Activated CD4-positive, alpha-beta memory T cell treated with anti-CD3 and anti-CD28 coated beads, Interleukin-2, amount 10 ng/mL, durations not matched to agents 7 days and 5 days (primary cell): ENCODE results near the gene DYNLT5. TPM values are rescaled to one million over a fixed set of nuclear protein-coding genes. Genes with fewer than 3 reads are reported as not detected.
A peak's percentile ranks its signal among the peaks of the same experiment; 100 is the strongest.

Experiments used
- CTCF ChIA-PET: fragments of 350-600 bp; sonication (Branson Sonifier 250); formaldehyde crosslinking; loops from one replicate; lab custom pipeline; 2021; ENCODE audit warnings: antibody characterized with exemption, inconsistent platforms; lab: Charles Lee
- POLR2A ChIA-PET: fragments of 350-600 bp; sonication (Branson Sonifier 250); formaldehyde crosslinking; loops from one replicate; lab custom pipeline; 2021; ENCODE audit warnings: antibody characterized with exemption; lab: Charles Lee
- DNase-seq: peaks from one replicate; pipeline ENCODE4 v3.0.0-alpha.2; 2020
- H3K27ac Mint-ChIP-seq: one replicate; pipeline ENCODE4 v1.8.0; 2021; ENCODE audit warnings: mild to moderate bottlenecking, mixed read lengths
- H3K27me3 Mint-ChIP-seq: one replicate; pipeline ENCODE4 v1.8.0; 2021; ENCODE audit warnings: mixed read lengths
- H3K36me3 Mint-ChIP-seq: one replicate; pipeline ENCODE4 v1.8.0; 2021; ENCODE audit warnings: low read depth, mixed read lengths
- H3K4me1 Mint-ChIP-seq: one replicate; pipeline ENCODE4 v1.8.0; 2021; ENCODE audit warnings: mixed read lengths
- H3K4me3 Mint-ChIP-seq: one replicate; pipeline ENCODE4 v1.8.0; 2021; ENCODE audit warnings: mild to moderate bottlenecking, mixed read lengths
- H3K9me3 Mint-ChIP-seq: one replicate; pipeline ENCODE4 v1.8.0; 2021; ENCODE audit warnings: mixed read lengths
- total RNA-seq, 2 experiments: library from RNA; stranded (reverse); gene quantifications; one replicate each; pipeline ENCODE4 v1.2.3, GENCODE V29; 2021

The DYNLT5 gene
- total RNA-seq, 2 experiments from 2014 or later: not detected

DNA sequence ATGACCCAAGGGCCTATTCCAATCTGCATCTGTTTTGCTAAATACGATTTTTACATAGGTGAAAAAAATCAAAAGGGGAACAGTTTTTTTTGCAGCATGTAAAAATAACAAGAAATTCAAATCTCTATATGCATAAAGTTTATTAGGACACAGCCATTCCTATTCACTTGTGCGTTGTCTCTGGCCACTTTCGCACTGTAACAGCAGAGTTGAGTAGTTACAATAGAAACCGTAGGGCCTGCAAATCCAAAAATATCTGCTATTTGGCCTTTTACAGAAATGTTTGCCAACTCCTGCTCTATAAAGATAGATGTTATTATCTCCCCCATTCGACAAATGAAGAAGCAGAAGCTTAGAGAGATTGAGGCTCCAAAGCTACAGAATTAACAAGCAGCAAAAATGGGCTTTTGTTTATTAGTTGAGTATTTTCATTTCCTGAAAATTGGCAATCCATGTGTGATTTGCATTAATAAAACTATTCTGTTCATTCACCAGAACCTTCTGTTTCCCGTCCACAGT is 5.5 kb downstream of the DYNLT5 start:
- no peaks in the 10 kb centered on the region for H3K36me3 Mint-ChIP-seq
- ChIA-PET CTCF (interaction anchor here (1.8 kb wide), 1 partner anchor 12 kb away, joined by 7 read pairs; no protein-coding TSS in a partner anchor), POLR2A (no interaction called here)
- H3K4me1 Mint-ChIP-seq: peaks cover 3% of the 10 kb centered on the region
- no peak for DNase-seq
- no peaks in the 10 kb centered on the region for H3K9me3 Mint-ChIP-seq
- no peak overlapping the region for H3K27ac Mint-ChIP-seq
- no peak overlapping the region for H3K4me3 Mint-ChIP-seq
- H3K27me3 Mint-ChIP-seq: peaks cover 28% of the 10 kb centered on the region

GRCh38 chr1:66758241-66758755 is 6.0 kb downstream of the DYNLT5 start:
- no peak overlapping the region for H3K27ac Mint-ChIP-seq
- peaks cover 24% of the 10 kb centered on the region for H3K27me3 Mint-ChIP-seq
- H3K9me3 Mint-ChIP-seq: no peaks in the 10 kb centered on the region
- ChIA-PET POLR2A (no interaction called here), CTCF (interaction anchor here (1.8 kb wide), 1 partner anchor 11 kb away, joined by 7 read pairs; no protein-coding TSS in a partner anchor)
- no peak for DNase-seq
- H3K36me3 Mint-ChIP-seq: no peaks in the 10 kb centered on the region
- H3K4me3 Mint-ChIP-seq: no peak overlapping the region
- no peaks in the 10 kb centered on the region for H3K4me1 Mint-ChIP-seq

GRCh38 chr1:66760506-66760905 is 8.2 kb downstream of the DYNLT5 start:
- Mint-ChIP-seq H3K36me3 (no peaks in the 10 kb centered on the region), H3K4me3 (no peak overlapping the region), H3K27me3 (peaks cover 17% of the 10 kb centered on the region), H3K9me3 (no peaks in the 10 kb centered on the region), H3K4me1 (no peaks in the 10 kb centered on the region), H3K27ac (no peak overlapping the region)
- no peak for DNase-seq
- CTCF ChIA-PET: interaction anchor here (0.5 to 6.5 kb wide), 3 partner anchors 217 to 474 kb away, joined by 3 to 48 read pairs (median 3); no protein-coding TSS in a partner anchor
- POLR2A ChIA-PET: no interaction called here

GRCh38 chr1:66761221-66761620 is 9.0 kb downstream of the DYNLT5 start:
- H3K27ac Mint-ChIP-seq: no peak overlapping the region
- no peak overlapping the region for H3K4me3 Mint-ChIP-seq
- H3K9me3 Mint-ChIP-seq: no peaks in the 10 kb centered on the region
- H3K27me3 Mint-ChIP-seq: peaks cover 16% of the 10 kb centered on the region
- ChIA-PET POLR2A (no interaction called here), CTCF (interaction anchor here (0.5 to 6.5 kb wide), 2 partner anchors 452 to 473 kb away, joined by 3 to 48 read pairs; no protein-coding TSS in a partner anchor)
- DNase-seq: no peak
- H3K4me1 Mint-ChIP-seq: no peaks in the 10 kb centered on the region
- no peaks in the 10 kb centered on the region for H3K36me3 Mint-ChIP-seq

DNA sequence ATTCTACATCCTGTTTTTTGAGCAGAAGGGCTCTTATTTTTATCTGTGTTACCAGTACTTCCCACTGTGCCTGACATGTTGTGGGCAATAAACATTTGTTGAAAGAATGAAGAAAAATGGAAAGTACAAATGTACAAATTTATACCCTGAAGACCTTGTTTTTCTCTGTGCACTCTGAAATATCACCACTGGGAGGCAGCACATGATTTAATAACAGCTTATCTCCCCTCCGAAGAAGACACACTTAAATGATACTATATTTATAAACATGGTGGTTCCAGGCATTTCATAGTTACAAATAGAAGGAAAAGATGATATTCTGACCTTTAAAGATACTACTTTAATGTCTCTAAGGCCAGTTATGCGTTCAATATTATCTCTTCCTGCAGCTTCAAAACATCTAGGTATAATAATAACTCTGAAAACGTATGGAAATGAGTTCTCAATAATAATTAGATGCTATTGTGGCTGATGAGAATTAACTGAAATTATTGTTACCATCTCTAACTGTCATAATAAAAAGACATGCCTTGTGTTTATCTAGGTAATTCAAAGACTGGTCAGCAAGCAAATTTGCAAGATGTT is 12.8 kb downstream of the DYNLT5 start:
- H3K4me3 Mint-ChIP-seq: no peak overlapping the region
- CTCF ChIA-PET: interaction anchor here (0.7 to 6.5 kb wide), 12 partner anchors 8 to 735 kb away, joined by 3 to 48 read pairs (median 4); partner anchors contain the start of genes DNAI4 and MIER1
- peaks cover 15% of the 10 kb centered on the region for H3K4me1 Mint-ChIP-seq
- peaks cover 9% of the 10 kb centered on the region for H3K27me3 Mint-ChIP-seq
- no peaks in the 10 kb centered on the region for H3K36me3 Mint-ChIP-seq
- no peaks in the 10 kb centered on the region for H3K9me3 Mint-ChIP-seq
- no peak overlapping the region for H3K27ac Mint-ChIP-seq
- POLR2A ChIA-PET: interaction anchor here (0.9 kb wide), 1 partner anchor 380 kb away, joined by 3 read pairs; no protein-coding TSS in a partner anchor
- peak; percentile 54 for DNase-seq

GRCh38 chr1:66767626-66768025 is 15.4 kb downstream of the DYNLT5 start:
- Mint-ChIP-seq H3K27ac (no peak overlapping the region), H3K36me3 (no peaks in the 10 kb centered on the region), H3K9me3 (no peaks in the 10 kb centered on the region), H3K27me3 (peaks cover 2% of the 10 kb centered on the region), H3K4me3 (no peak overlapping the region), H3K4me1 (peaks cover 26% of the 10 kb centered on the region)
- CTCF ChIA-PET: interaction anchor here (3.8 kb wide), 1 partner anchor 157 kb away, joined by 16 read pairs; the partner anchor contains the start of genes DNAI4 and MIER1
- POLR2A ChIA-PET: interaction anchor here (0.6 to 0.7 kb wide), 2 partner anchors 179 to 214 kb away, joined by 3 read pairs; no protein-coding TSS in a partner anchor
- no peak for DNase-seq

- H3K4me3 Mint-ChIP-seq: peak overlapping the region; percentile 64
- H3K4me1 Mint-ChIP-seq: peaks cover 26% of the 10 kb centered on the region
- H3K9me3 Mint-ChIP-seq: no peaks in the 10 kb centered on the region
- no peaks in the 10 kb centered on the region for H3K27me3 Mint-ChIP-seq
- ChIA-PET CTCF (interaction anchor here (1.0 to 1.2 kb wide), 4 partner anchors 11 to 444 kb away, joined by 4 to 7 read pairs (median 5); no protein-coding TSS in a partner anchor), POLR2A (interaction anchor here (1.2 to 1.7 kb wide), 3 partner anchors 156 to 918 kb away, joined by 3 to 10 read pairs (median 9); partner anchors contain the start of genes DNAI4 and MIER1)
- no peak overlapping the region for H3K27ac Mint-ChIP-seq
- DNase-seq: no peak
- no peaks in the 10 kb centered on the region for H3K36me3 Mint-ChIP-seq
Observed at GRCh38 chr1:66768965-66769364, 16.7 kb downstream of the DYNLT5 start.

GRCh38 chr1:66769512-66770229 is 17.4 kb downstream of the DYNLT5 start:
- peak overlapping the region; percentile 29 for H3K27ac Mint-ChIP-seq
- POLR2A ChIA-PET: interaction anchor here (1.2 to 1.7 kb wide), 3 partner anchors 155 to 917 kb away, joined by 3 to 10 read pairs (median 9); partner anchors contain the start of genes DNAI4 and MIER1
- H3K9me3 Mint-ChIP-seq: no peaks in the 10 kb centered on the region
- peak; percentile 20 for DNase-seq
- no peaks in the 10 kb centered on the region for H3K27me3 Mint-ChIP-seq
- H3K36me3 Mint-ChIP-seq: no peaks in the 10 kb centered on the region
- CTCF ChIA-PET: interaction anchor here (0.6 to 1.2 kb wide), 8 partner anchors 12 to 444 kb away, joined by 3 to 7 read pairs (median 4); partner anchors contain the start of gene MIER1
- peak overlapping the region; percentile 64 for H3K4me3 Mint-ChIP-seq
- peaks cover 26% of the 10 kb centered on the region for H3K4me1 Mint-ChIP-seq

DNA sequence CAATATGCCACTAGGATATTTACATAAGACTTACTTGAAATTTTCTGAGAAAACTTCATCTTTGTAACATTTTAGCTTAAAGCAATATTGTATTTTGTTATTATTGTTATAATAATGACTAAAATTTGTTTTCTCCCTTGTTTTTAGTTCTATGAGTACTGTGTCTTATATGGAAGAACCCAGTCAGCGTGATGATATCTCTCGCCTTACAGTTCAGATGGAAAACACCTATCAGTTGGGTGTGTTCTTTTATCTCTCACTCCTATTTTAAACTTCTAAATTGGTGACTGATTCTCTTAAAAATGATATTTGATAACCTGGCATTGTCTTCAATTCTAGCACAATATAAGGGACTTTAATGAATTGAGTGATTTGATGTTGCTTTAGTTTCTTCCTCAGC is 18.0 kb downstream of the DYNLT5 start:
- DNase-seq: no peak
- CTCF ChIA-PET: interaction anchor here (0.7 to 1.2 kb wide), 7 partner anchors 12 to 443 kb away, joined by 3 to 7 read pairs (median 4); partner anchors contain the start of gene MIER1
- peaks cover 26% of the 10 kb centered on the region for H3K4me1 Mint-ChIP-seq

GRCh38 chr1:66770694-66771093 is 18.4 kb downstream of the DYNLT5 start:
- DNase-seq: no peak
- CTCF ChIA-PET: interaction anchor here (1.0 kb wide), 1 partner anchor 46 kb away, joined by 3 read pairs; no protein-coding TSS in a partner anchor
- Mint-ChIP-seq H3K27me3 (peaks cover 1% of the 10 kb centered on the region), H3K36me3 (no peaks in the 10 kb centered on the region), H3K4me1 (peaks cover 26% of the 10 kb centered on the region), H3K9me3 (no peaks in the 10 kb centered on the region), H3K4me3 (peak overlapping the region; percentile 34), H3K27ac (no peak overlapping the region)
- POLR2A ChIA-PET: interaction anchor here (1.6 to 1.7 kb wide), 2 partner anchors 154 to 159 kb away, joined by 9 to 10 read pairs; partner anchors contain the start of genes DNAI4 and MIER1

More for the DNA sequence above, 18.0 kb downstream of the DYNLT5 start:
- no peaks in the 10 kb centered on the region for H3K36me3 Mint-ChIP-seq
- POLR2A ChIA-PET: interaction anchor here (1.2 to 1.7 kb wide), 3 partner anchors 155 to 916 kb away, joined by 3 to 10 read pairs (median 9); partner anchors contain the start of genes DNAI4 and MIER1
- H3K4me3 Mint-ChIP-seq: peak overlapping the region; percentile 64
- H3K27ac Mint-ChIP-seq: no peak overlapping the region
- no peaks in the 10 kb centered on the region for H3K27me3 Mint-ChIP-seq
- H3K9me3 Mint-ChIP-seq: no peaks in the 10 kb centered on the region

GRCh38 chr1:66773227-66773626 is 21.0 kb downstream of the DYNLT5 start:
- Mint-ChIP-seq H3K27me3 (peaks cover 4% of the 10 kb centered on the region), H3K36me3 (no peaks in the 10 kb centered on the region), H3K4me1 (peaks cover 26% of the 10 kb centered on the region), H3K27ac (no peak overlapping the region), H3K4me3 (no peak overlapping the region), H3K9me3 (no peaks in the 10 kb centered on the region)
- ChIA-PET POLR2A (interaction anchor here (0.9 kb wide), 1 partner anchor 151 kb away, joined by 4 read pairs; the partner anchor contains the start of genes DNAI4 and MIER1), CTCF (no interaction called here)
- no peak for DNase-seq

DNA sequence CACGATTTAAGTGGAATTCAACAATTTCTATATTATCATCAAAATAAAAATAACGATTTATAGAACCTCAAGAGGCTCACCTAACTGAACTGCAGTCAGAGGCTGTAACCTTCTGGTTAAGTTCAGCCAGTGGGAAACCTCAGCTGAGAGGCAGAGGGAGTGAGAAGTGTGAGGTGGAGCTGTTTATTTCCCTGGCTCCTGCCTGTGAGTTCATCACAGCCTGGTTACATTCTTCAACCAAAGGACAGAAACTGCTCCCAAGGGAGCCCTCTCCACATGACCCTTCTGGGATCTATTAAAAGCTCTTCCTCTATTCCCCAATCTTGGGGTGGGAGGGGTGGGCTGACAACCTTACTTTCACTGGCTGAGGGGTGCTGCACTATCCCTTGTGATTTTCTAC is 22.2 kb downstream of the DYNLT5 start:
- no peaks in the 10 kb centered on the region for H3K36me3 Mint-ChIP-seq
- no peak for DNase-seq
- no peak overlapping the region for H3K4me3 Mint-ChIP-seq
- peaks cover 17% of the 10 kb centered on the region for H3K4me1 Mint-ChIP-seq
- ChIA-PET POLR2A (no interaction called here), CTCF (interaction anchor here (1.3 kb wide), 1 partner anchor 16 kb away, joined by 4 read pairs; no protein-coding TSS in a partner anchor)
- peaks cover 4% of the 10 kb centered on the region for H3K27me3 Mint-ChIP-seq
- H3K27ac Mint-ChIP-seq: no peak overlapping the region
- no peaks in the 10 kb centered on the region for H3K9me3 Mint-ChIP-seq
